ENCODE measurements around the gene CATSPERZ.
"Not testable (repeated sequence)": the region's sequence is repeated elsewhere in the genome, so short reads cannot be mapped to it uniquely, and the experiment has no call there.

Gene CATSPERZ

DNA sequence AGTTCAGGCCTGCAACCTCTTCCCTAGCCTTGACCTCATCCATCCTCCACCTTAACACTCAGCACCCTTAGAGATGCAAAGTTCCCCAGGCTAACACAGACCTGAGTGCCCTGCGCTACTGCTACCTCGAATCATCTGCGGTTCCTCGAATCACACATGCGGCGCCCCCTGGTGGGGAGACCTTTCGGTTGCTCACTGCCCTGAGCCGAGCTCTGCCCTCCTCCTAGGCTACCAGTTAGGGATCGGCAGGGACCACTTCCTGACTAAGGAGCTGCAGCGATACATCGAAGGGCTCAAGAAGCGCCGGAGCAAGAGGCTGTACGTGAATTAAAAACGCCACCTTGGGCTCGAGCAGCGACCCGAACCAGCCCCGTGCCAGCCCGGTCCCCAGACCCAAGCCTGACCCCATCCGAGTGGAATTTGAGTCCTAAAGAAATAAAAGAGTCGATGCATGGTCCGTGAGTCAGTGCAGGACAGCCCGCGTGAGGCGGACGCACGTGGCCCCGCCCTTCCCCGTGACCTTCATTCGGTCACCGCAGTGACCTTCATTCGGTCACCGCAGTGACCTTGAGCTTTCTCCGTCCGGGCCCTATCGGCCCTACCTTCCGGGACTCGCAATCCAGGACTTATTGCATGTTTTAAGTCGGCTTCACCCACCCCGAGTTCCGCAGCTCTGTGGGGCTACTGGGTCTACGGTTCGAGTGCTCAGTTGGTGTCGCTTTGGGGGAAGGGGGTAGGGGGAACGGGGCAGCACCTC, 4.3 kb downstream of the CATSPERZ start:
- DNase-seq = peak; percentile 86 to 90

DNA sequence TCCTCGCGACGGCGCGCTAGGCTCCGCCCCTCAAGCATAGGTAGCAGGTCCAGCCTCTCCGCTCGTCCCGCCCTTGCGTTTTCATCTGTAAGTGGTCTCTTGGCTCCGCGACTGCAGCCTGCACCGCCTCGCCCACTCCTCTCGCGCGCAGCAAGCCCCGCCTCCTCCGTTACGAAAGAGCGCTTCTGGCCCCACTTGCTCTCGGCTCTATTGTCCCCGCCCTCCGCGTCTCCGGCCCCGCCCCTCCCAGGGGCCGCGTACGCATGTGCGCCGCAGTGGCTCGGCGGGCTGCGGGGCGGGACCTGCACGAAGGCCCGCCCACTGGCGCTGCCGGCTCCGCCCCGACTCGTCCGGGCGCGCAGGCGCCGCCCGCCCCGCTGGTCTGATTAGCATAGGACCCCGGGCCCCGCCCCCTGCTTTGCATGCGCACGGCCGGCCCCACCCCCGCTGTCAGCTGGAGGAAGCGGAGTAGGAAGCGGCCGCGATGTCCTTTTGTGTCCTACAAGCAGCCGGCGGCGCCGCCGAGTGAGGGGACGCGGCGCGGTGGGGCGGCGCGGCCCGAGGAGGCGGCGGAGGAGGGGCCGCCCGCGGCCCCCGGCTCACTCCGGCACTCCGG, 5.0 kb downstream of the CATSPERZ start, which contains the start of gene ESRRA:
Gene ESRRA, plus strand, starts transcription at position 450 of the 616 bp plus-strand sequence. CDS start 1,656 bp downstream, outside the sequence.
- peak; percentile 99 for DNase-seq

DNA sequence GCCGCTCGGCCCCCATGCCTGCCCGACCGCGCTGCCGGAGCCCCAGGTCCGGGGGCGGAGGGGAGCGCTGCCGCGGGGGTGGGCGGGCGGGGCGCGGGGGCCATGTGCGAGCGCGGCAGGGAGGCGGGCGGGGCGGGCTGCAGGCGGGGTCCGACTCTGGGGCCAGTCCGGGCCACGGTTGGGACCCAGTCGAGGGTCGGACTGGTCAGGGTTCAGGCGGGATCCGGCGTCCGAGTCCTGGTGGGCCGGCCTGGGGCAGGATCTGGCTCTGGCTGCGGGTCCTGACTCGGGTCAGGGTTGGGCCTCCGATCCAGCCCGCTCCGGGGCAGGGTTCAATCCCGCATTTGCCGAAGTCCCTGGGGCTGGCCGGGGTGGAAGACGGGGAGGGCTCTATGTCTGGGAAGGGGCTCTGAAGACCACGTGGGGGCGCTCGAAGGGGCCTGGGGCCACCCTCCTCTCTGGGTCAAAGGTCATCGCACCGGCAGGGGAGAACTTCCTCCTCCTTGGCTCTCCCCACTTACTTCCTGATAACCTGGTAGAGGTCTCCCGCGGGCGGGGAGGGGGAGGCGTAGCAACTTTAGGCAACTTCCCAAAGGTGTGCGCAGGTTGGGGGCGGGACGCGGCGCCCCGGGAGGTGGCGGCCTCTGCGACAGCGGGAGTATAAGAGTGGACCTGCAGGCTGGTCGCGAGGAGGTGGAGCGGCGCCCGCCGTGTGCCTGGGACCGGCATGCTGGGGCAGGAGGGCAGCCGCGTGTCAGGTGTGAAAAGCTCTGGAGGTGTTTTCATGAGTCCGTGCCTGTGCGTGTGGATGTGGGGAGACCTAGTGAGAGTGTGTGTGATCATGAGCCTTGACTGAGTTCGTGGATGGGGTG, 5.8 kb downstream of the CATSPERZ start:
- DNase-seq = peak; percentile 25 to 30

DNA sequence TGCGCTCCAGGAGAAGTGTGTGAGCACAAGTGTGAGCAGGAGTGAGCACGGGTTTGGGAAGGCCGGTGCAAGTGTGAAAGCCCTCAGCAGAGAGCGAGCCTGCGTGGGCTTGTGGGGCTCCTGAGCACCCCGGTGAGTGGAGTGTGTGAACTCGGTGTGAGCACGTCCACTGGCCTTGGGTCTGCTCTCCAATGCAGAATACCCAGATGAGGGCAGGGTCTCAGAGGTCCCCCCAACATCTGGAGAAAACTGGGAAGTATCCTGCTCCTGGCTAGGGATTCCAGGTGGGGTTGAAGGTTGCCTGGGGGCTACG, 6.4 kb downstream of the CATSPERZ start:
- no peak for DNase-seq

DNA sequence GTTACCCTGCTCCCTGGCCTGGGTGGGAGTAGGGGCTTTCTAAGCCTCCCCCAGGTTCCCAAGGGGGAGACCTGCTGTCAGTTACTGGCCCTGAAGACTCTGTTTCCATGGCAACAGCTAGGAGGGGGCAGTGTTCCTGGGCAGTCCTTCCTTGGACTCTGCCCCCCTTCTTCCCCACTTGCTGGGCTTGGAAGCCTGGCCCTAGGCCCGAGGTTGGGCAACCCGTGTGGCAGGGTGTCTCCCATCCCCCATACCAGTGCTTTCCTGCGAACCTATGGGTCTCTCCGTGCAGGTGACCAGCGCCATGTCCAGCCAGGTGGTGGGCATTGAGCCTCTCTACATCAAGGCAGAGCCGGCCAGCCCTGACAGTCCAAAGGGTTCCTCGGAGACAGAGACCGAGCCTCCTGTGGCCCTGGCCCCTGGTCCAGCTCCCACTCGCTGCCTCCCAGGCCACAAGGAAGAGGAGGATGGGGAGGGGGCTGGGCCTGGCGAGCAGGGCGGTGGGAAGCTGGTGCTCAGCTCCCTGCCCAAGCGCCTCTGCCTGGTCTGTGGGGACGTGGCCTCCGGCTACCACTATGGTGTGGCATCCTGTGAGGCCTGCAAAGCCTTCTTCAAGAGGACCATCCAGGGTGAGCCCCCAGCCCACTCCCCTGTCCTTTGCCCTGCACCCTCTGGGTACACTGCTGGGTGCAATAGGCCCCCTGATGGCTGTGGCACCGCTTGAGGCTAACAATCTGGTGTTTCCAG, 6.9 kb downstream of the CATSPERZ start:
- no peak for DNase-seq

DNA sequence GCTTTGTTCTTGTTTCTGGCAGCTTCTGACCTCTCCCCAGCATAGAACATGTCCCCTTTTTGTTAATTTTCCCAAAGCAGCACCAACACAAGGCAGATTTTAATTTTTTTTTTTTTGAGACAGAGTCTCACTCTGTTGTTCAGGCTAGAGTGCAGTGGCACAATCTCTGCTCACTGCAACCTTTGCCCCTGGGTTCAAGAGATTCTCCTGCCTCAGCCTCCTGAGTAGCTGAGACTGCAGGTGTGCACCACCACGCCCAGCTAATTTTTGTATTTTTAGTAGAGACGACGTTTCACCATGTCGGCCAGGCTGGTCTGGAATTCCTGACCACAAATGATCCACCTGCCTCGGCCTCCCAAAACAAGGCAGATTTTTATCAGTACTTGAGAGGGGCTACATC, 7.6 kb downstream of the CATSPERZ start:
- DNase-seq = not testable (repeated sequence)

DNA sequence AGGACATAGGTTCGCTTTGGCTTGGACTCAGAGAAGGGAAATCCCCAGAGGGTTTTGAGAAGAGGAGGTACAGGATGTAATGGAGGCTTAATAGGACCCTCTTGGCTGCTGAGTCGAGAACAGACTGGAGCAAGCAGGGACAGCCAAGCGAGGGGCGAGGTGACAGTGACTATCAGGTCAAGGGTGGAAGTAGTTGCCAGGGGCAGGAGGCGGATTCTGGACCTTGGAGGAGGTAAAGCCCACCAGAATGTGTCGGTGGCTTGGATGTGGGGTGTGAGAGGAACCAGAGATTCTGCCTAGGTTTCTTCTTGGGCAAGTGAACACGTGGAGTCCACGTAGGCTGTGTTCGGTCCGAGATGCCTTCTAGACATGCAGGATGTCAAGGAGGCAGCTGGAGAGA, 12.8 kb downstream of the CATSPERZ start:
- DNase-seq = no peak

DNA sequence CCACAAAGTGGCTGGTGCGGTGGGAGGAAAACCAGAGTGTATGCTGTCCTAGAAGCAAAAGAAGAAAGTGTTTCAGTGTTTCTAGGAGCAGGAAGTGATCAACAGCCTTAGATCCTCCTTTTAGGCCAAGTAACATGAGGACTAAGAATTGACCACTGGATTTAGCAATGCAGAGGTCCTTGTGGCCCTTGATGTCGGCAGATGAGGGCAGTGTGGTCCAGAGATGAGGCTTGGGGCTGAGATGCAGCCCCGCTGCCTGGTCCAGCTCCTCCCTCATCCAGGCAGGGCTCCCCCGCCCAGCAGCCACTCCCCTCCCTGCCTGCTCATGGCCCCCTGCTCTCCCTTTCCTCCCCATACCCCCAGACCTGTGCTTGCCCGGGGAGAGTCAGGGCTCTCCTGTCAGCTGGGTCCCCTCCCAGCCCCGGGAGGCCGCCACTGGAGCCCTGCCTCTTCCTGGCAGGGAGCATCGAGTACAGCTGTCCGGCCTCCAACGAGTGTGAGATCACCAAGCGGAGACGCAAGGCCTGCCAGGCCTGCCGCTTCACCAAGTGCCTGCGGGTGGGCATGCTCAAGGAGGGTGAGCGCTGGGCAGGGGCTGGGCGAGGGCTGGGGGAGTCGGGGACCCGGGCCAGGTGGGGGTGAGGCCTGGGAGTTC, 13.5 kb downstream of the CATSPERZ start:
- DNase-seq = no peak

DNA sequence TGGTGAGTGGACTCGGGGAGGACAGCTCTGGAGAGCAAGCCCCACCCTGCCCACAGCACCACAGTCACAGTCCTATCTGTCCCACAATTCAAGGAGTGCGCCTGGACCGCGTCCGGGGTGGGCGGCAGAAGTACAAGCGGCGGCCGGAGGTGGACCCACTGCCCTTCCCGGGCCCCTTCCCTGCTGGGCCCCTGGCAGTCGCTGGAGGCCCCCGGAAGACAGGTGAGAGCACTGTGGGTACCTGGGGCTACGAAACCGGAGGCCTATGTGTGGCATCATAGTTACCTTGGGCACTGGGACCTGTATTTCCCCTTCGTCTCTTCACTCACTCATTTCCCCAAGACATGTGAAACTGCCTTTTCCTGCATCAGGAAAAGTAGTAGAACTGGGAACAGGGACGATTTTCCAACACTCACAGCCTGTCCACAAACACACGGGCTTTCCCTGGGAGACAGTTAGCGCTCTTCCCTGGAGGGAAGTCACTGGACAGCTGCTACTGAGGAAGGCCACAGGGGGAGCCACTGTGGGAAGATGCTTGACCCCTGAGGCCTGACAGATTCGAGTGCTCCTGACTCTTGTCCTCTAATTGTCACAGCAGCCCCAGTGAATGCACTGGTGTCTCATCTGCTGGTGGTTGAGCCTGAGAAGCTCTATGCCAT, 14.1 kb downstream of the CATSPERZ start:
- DNase-seq = no peak

DNA sequence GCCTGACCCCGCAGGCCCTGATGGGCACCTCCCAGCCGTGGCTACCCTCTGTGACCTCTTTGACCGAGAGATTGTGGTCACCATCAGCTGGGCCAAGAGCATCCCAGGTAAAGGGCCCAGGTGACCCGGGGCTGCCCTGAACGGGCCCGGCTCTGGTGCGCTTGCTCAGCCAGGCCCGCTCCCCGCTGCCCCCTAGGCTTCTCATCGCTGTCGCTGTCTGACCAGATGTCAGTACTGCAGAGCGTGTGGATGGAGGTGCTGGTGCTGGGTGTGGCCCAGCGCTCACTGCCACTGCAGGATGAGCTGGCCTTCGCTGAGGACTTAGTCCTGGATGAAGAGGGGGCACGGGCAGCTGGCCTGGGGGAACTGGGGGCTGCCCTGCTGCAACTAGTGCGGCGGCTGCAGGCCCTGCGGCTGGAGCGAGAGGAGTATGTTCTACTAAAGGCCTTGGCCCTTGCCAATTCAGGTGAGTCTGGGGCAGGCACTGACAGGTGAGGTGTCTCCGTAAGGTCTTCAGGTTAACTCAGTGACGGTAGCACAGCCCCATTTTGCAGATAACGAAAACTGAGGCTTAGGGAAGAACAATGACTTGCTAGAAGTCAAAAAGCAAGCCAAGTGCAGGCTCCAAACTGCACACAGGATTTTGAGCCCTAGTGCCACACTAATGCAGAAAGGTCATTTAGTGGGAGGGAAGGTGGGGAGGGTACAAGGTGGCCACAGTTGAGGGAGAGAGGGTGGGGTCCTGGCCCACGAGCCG, 14.8 kb downstream of the CATSPERZ start:
- DNase-seq = no peak

DNA sequence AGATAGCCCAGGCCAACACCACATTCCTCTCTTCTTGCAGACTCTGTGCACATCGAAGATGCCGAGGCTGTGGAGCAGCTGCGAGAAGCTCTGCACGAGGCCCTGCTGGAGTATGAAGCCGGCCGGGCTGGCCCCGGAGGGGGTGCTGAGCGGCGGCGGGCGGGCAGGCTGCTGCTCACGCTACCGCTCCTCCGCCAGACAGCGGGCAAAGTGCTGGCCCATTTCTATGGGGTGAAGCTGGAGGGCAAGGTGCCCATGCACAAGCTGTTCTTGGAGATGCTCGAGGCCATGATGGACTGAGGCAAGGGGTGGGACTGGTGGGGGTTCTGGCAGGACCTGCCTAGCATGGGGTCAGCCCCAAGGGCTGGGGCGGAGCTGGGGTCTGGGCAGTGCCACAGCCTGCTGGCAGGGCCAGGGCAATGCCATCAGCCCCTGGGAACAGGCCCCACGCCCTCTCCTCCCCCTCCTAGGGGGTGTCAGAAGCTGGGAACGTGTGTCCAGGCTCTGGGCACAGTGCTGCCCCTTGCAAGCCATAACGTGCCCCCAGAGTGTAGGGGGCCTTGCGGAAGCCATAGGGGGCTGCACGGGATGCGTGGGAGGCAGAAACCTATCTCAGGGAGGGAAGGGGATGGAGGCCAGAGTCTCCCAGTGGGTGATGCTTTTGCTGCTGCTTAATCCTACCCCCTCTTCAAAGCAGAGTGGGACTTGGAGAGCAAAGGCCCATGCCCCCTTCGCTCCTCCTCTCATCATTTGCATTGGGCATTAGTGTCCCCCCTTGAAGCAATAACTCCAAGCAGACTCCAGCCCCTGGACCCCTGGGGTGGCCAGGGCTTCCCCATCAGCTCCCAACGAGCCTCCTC, 15.7 kb downstream of the CATSPERZ start:
- not testable (repeated sequence) for DNase-seq

DNA sequence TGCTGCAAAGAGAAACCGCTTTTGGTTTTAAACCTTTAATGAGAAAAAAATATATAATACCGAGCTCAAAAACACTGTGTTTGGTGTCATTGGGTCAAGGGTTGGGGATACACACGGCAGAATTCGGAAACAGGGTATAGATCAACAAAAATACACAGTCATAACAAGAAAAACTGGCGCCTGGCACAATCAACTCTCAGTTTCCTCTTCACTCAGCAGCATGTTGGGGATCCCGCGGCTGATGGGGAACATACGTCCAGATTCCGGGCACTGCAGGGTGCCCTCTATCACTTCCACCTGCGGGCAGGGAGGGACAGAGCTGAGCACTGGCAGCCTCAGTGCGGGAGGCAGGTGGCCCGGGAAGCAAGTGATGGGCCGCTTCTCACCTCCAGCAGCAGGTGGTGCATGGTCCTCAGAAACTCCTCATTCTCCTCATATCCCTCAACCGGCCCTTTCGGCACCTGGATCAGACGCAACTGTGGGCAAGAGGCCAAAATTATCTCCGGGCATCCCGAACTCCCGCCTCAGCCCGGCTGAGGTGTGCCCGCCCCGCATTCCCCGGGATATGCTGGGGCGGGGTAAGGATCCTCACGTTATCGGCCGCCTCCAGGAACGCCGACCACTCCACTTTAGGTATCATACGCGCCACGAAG, 16.6 kb downstream of the CATSPERZ start:
- DNase-seq = peak; percentile 60 to 71

DNA sequence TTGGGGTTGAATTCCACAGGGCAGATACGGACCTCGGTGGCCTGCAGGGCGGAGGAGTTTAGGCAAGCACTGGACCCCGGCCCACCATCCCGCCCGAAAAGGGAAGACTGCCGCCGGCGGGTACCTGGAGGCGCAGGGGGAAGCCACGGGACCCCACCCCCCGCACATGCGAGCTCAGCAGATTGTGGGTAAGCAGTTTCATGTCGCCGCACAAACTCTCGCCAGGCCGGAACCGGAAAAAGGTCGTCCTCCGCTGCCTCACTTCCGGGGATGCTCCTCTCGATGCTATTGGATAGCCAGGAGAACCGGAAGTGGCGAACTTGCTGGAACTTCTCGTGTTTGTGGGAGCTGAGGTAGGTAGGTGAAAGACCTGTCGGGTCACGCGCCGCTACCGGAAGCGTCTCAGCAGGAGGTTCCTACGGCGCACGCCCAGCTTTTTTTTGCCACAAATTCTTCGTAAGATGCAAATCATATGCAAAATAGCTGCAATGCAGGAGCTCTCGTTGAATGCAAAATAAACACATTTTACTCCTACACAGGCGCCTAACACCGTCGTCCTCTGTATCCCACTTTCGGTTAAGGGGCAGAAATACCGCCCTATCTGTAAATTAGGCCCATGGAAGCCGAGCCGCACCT, 17.3 kb downstream of the CATSPERZ start, which contains the start of gene TRMT112:
Gene TRMT112, minus strand, starts transcription at position 235 of the 636 bp plus-strand sequence. Its CDS starts 33 bp downstream, at position 202.
- peak; percentile 97 to 99 for DNase-seq

DNA sequence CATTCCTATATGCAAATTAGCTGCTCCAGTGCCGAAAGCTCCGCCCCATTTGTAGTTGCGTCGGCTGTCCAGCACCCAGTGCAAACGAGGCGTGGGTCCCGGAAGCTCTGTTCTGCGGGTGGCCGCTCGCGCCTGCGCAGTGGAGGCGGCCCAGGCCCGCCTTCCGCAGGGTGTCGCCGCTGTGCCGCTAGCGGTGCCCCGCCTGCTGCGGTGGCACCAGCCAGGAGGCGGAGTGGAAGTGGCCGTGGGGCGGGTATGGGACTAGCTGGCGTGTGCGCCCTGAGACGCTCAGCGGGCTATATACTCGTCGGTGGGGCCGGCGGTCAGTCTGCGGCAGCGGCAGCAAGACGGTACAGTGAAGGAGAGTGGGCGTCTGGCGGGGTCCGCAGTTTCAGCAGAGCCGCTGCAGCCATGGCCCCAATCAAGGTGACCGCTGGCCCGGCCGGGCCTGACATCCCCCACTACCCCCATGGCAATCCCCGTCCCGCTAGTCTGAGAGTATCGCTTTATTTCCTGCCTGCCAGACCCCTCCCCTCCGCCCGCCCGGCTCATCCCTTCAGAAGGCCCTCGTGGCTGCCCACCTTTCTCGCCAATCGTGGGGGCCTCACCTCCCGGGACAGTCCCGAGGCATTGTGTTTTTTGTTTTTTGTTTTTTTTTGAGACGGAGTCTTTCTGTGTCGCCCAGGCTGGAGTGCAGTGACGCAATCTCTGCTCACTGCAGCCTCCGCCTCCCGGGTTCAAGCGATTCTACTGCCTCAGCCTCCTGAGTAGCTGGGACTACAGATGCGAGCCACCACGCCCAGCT, 18.0 kb downstream of the CATSPERZ start, which contains the start of gene PRDX5:
Gene PRDX5, plus strand, starts transcription at position 161 of the 805 bp plus-strand sequence. Its CDS starts 95 bp downstream, at position 256.
- DNase-seq = peak; percentile 93 to 94

DNA sequence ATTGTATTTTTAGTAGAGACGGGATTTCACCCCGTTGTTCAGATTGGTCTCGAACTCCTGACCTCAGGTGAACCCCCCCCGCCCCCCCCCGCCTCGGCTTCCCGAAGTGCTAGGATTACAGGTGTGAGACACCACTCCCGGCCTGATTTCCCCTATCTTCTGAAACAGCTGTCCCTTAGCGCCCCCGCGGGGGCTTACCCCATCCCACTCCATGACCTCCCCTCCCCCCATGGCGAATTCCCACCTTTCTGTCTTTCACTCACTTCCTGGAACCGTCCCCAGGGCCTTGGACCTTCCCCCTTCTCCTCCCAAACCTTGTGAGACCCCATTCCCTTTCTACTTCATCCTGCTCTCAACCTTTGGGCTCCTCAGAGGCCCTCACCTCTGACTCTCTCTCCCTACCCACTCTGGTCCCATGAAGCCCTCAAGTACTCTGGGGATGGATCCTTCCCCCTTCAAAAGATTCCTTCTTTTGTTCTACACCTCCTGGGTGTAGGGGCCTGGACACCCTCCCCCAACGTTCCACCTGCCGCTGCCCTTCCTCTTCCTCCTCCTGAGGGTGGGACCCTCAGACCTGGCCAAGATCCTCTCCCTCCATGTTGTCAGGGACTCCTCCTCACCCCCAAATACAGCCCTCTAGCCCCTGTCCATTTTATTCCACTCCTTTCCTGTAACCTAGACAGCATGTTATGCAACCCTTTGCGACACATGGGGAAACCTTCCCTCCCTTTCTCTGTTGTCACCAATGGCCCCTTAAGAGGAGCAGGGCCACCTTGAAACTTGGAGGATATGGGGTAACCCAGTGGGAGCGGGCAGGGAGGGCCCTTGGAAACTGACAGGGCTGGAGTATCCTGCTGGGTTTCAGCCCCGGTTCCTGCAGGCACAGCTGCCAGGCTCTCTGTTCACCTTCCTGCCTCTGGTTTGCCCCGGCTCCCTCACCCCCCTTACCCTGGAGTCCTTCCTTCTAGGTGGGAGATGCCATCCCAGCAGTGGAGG, 18.9 kb downstream of the CATSPERZ start:
- no peak for DNase-seq

DNA sequence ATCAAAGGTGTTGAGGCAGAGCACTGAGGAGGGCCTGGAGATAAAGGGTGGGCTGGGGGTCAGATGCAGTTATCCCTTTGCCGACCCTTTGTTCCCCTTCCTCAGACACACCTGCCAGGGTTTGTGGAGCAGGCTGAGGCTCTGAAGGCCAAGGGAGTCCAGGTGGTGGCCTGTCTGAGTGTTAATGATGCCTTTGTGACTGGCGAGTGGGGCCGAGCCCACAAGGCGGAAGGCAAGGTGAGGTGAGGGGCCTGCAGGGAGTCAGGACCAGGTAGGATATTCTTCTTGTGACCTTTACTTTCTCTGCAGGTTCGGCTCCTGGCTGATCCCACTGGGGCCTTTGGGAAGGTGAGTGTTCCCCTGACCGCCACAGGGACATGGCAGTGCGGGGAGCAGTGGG, 20.4 kb downstream of the CATSPERZ start:
- DNase-seq = no peak

Measured in SHP77 (cell line).